OCI-LY3 (cell line): Measurements from ENCODE around the gene SMIM43.

Experiments used
- EZH2phosphoT487 ChIP-seq: fragments of 200-600 bp; shearing (Covaris generic); IDR thresholded peaks from 2 replicates; pipeline ENCODE4 v1.6.1; 2018; ENCODE audit warnings: antibody characterized with exemption, mixed run types, low read depth
- TF ChIP-seq, protein P1 (sequence below): fragments of 200-600, 300-600 bp; sonication (generic); IDR thresholded peaks from 2 replicates; pipeline ENCODE4 v1.5.1; 2014; ENCODE audit warnings: antibody characterized with exemption, low read length, low read depth

- TF ChIP-seq, protein P1, sequence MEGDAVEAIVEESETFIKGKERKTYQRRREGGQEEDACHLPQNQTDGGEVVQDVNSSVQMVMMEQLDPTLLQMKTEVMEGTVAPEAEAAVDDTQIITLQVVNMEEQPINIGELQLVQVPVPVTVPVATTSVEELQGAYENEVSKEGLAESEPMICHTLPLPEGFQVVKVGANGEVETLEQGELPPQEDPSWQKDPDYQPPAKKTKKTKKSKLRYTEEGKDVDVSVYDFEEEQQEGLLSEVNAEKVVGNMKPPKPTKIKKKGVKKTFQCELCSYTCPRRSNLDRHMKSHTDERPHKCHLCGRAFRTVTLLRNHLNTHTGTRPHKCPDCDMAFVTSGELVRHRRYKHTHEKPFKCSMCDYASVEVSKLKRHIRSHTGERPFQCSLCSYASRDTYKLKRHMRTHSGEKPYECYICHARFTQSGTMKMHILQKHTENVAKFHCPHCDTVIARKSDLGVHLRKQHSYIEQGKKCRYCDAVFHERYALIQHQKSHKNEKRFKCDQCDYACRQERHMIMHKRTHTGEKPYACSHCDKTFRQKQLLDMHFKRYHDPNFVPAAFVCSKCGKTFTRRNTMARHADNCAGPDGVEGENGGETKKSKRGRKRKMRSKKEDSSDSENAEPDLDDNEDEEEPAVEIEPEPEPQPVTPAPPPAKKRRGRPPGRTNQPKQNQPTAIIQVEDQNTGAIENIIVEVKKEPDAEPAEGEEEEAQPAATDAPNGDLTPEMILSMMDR = no peak
- no peak for TF ChIP-seq EZH2phosphoT487
Measured at GRCh38 chr4:121733942-121734341, 31.0 kb downstream of the SMIM43 start.
